Superior temporal gyrus (tissue), 1 donor: ENCODE measurements around the gene F10.
"Not testable (repeated sequence)": the region's sequence is repeated elsewhere in the genome, so short reads cannot be mapped to it uniquely, and the experiment has no call there.

Experiments used
- DNase-seq: peaks from one replicate; pipeline ENCODE4 v3.0.0-alpha.2; 2016; ENCODE audit errors: extremely low spot score

Gene F10

DNA sequence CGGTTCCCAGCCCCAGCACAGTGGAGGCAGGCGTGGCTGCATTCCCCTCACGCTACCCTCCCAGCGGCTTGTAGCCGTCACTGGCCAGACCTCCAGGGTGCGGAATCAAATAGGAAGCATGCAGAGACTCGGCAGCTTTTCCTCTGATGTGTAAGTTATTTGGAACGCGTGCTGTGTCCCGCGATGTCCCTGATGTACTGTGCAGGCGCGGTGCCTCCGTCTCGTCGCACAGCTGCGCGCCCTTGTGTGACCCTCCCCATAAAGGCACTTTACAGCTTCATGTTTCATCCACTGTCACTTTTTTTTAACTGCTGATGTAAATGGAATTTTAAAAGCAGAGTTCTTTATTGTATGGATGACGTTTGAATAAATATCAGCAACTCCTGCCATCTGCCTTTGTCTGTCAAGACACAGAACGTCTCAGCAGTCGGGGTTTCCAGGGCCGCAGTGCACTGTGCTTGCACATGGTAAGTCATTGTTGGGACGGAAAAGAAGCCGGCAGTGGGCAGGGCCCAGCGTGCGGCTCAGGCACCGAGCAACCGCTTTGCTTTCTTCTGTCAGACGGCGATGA is 24.4 kb upstream of the F10 start:
- DNase-seq, result no peak

- no peak for DNase-seq
Measured at GRCh38 chr13:113099142-113099541, 23.5 kb upstream of the F10 start.

GRCh38 chr13:113102302-113102701 is 20.3 kb upstream of the F10 start:
- DNase-seq, result not testable (repeated sequence)

- no peak for DNase-seq
Measured at GRCh38 chr13:113102727-113103126, 19.9 kb upstream of the F10 start.

- DNase-seq, result no peak
Measured at GRCh38 chr13:113103646-113104045, 19.0 kb upstream of the F10 start.

DNA sequence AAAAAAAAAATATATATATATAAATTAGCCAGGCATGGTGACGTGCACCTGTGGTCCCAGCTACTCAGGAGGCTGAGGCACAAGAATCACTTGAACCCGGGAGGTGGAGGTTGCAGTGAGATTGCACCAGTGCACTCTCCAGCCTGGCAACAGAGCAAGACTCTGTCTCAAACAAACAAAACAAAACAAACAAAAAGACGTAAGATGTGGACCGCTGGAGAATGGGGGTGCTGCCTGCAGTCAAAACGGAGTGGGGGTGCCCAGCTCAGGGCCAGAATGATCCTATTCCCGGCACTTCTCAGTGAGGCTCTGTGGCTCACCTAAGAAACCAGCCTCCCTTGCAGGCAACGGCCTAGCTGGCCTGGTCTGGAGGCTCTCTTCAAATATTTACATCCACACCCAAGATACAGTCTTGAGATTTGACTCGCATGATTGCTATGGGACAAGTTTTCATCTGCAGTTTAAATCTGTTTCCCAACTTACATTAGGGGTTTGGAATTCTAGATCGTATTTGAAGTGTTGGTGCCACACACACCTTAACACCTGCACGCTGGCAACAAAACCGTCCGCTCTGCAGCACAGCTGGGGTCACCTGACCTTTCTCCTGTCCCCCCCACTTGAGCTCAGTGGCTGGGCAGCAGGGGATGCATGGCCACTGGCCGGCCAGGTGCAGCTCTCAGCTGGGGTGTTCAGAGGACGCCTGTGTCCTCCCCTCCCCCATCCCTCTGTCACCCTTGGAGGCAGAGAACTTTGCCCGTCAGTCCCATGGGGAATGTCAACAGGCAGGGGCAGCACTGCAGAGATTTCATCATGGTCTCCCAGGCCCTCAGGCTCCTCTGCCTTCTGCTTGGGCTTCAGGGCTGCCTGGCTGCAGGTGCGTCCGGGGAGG is 17.3 kb upstream of the F10 start, which contains the start of gene F7:
Gene F7, plus strand, starts transcription at position 760 of the 889 bp plus-strand sequence. Its CDS starts 51 bp downstream, at position 811.
- DNase-seq, result no peak

- DNase-seq, result no peak
Measured at GRCh38 chr13:113105921-113106452, 16.6 kb upstream of the F10 start.

GRCh38 chr13:113106711-113107351 is 15.8 kb upstream of the F10 start:
- DNase-seq, result no peak

- DNase-seq, result not testable (repeated sequence)
Measured at GRCh38 chr13:113108521-113108920, 14.1 kb upstream of the F10 start.

DNA sequence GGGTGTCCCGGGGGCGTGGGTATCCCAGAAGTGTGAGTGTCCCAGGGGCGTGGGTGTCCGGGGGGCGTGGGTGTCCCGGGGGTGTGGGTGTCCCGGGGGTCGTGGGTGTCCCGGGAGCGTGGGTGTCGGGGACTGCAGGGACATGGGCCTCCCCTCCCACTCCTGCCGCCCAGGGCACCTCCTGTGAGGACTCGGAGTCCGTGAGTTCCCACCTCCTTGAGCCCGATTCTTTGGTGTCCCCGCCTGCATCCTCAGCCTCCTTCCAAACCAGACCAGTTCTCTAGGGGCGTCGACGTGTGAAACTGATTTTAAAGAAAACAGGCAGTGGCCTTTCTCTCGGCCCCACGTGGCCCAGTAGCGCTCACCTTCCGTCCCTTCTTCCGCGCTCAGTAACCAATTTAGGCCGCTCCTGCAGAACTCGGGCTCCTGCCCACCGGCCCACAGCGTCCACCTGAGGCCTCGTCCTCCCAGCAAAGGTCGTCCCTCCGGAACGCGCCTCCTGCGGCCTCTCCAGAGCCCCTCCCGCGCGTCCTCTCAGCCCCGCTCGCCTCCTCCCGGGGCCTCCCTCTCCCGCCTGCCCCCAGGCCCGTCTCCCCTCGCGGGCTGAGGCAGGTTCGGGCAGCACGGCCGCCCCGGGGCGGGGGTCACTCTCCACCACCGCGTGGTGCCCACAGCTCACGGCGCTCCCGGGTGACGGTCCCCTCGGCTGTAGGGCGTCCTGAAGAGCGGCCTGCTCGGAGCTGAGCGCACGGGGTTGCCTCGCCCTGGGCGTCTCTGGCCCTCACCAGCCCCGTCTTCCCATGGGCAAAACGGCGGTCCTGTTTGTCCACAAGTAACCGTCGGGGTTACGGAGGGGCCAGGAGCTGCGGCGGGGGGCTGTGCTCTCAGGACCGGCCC is 13.2 kb upstream of the F10 start:
- DNase-seq, result no peak

- no peak for DNase-seq
Measured at GRCh38 chr13:113110048-113110851, 12.3 kb upstream of the F10 start.

DNA sequence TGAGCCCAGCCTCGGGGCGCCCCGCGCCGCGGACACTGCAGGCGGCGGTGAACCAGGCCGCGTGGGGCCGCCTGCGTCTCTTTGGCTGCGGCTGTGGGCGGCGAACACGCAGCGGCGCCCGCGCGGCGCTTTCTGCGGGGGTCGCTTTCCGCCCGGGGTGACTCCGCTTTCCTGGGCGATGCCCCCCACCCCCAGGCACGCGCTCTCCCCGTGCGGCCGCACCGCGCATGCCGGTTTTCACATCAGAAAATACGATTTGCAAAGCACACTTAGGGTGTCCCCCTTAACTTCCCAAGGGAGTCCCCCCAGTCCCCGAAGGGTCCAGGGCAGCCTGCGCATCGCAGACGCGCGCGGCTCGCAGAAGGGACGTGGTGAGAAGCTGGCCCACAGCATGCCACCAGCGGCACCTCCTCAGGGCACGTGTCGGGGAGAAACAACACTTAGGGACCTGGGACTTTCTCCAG is 11.7 kb upstream of the F10 start:
- no peak for DNase-seq

DNA sequence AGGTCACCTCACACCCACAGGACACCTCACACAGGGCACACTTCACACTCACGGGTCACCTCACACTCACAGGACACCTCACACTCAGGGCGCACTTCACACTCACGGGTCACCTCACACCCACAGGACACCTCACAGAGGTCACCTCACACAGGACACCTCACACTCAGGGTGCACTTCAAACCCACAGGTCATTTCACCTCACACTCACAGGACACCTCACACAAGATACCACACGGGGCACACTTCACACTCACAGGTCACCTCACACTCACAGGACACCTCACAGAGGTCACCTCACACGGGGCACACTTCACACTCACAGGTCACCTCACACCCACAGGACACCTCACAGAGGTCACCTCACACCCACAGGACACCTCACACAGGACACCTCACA is 10.8 kb upstream of the F10 start:
- not testable (repeated sequence) for DNase-seq

DNA sequence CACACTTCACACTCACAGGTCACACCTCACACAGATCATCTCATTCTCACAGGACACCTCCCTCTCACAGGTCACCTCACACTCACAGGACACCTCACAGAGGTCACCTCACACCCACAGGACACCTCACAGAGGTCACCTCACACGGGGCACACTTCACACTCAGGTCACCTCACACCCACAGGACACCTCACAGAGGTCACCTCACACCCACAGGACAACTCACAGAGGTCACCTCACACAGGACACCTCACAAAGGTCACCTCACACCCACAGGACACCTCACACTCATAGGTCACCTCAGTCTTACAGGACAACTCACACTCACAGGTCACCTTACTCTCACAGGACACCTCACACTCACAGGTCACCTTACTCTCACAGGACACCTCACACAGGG is 10.1 kb upstream of the F10 start:
- not testable (repeated sequence) for DNase-seq

GRCh38 chr13:113112893-113113845 is 9.4 kb upstream of the F10 start:
- no peak for DNase-seq

- DNase-seq, result no peak
Measured at GRCh38 chr13:113113846-113114271, 8.7 kb upstream of the F10 start.

DNA sequence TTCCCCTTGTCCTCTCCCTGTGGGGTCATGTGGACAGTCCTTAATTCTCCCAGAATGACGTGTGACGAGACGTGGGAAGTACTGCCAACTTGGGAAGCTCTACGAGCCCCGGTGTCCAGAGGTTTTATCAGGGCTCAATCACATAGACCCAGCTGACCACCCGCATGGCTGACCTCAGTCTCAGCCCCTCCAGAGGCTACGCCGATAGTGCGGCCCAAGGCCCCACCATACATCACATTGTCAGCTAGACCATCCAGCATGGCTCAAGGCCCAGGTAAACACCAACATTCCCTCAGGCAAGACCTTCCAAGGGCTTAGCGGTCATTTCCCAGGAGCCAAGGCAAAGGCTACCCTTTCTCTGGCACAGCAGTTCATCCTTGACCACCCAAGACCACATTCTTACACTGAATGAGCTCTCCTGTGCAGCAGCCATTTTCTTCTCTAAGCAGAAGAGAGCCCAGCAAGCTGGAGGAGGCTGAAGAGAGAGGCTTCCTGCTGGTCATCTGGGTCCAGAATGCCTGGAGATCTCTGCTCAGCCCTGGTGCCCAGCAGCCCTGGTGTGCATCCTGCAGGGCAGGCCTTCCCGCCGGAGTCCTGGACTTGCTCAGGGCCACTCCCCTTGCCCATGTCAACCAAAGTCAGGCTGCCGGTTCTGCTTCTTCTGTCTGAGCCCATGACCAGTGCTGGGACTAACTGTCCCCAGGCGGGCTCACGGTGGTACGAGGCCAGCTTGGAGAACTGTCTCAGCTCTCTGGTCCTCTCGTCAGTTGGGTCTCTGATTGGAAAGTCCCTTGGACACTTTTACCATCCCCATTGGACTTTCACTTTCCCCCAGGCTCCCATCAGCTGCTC is 7.9 kb upstream of the F10 start:
- no peak for DNase-seq
